Chondrocyte (in vitro differentiated cells): ENCODE measurements around the gene FBXO7. TPM values are rescaled to one million over a fixed set of nuclear protein-coding genes. Genes with fewer than 3 reads are reported as not detected.

Experiments used
- DNase-seq: peaks from one replicate; pipeline ENCODE4 v3.0.0; 2021; ENCODE audit warnings: mixed read lengths, low spot score
- H3K27ac Mint-ChIP-seq: one replicate; pipeline ENCODE4 v1.8.0; 2021; ENCODE audit warnings: mild to moderate bottlenecking, moderate library complexity, mixed read lengths; ENCODE audit not compliant: unreplicated experiment
- H3K27me3 Mint-ChIP-seq: 2 replicates; pipeline ENCODE4 v1.8.0; 2021; ENCODE audit warnings: low read depth, mixed read lengths
- H3K36me3 Mint-ChIP-seq: 2 replicates; pipeline ENCODE4 v1.8.0; 2021; ENCODE audit warnings: low read depth, mixed read lengths
- H3K4me1 Mint-ChIP-seq: 2 replicates; pipeline ENCODE4 v1.8.0; 2021; ENCODE audit warnings: low read depth, mild to moderate bottlenecking, mixed read lengths
- H3K4me3 Mint-ChIP-seq: one replicate; pipeline ENCODE4 v1.8.0; 2021; ENCODE audit warnings: mild to moderate bottlenecking, moderate library complexity, mixed read lengths; ENCODE audit not compliant: unreplicated experiment
- H3K9me3 Mint-ChIP-seq: 2 replicates; pipeline ENCODE4 v1.8.0; 2021; ENCODE audit warnings: low read depth, mixed read lengths
- total RNA-seq: library from RNA; stranded (reverse); gene quantifications from 3 replicates; pipeline ENCODE4 v1.2.1, GENCODE V29; 2021
- TF ChIP-seq, protein P1 (sequence below): fragments of 200-600 bp; sonication (generic); IDR thresholded peaks from 2 replicates; pipeline ENCODE4 v1.5.0; 2021; ENCODE audit warnings: antibody characterized with exemption, mild to moderate bottlenecking, moderate library complexity

FBXO7 gene
- total RNA-seq, 1 donor from 2014 or later = 76.6 TPM

DNA sequence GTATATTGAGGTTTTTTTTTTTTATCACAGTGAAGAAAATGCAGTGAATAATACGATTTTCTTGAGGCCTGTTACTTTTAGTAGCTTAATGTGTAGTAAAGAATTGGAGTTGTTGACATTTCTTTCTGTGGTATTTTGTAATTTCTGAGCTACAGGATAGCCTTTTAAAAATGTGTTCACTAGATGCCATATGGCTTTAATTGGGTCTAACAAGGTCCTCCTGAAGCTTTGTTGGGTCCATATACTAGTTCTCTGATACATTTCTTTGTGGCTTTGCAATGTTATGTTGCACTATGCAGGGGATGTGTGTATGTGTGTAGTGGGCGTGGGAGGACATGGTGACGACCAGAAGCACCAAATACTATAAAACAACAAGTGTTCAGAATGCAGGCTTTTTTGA, 25.1 kb downstream of the FBXO7 start:
- TF ChIP-seq, protein P1, sequence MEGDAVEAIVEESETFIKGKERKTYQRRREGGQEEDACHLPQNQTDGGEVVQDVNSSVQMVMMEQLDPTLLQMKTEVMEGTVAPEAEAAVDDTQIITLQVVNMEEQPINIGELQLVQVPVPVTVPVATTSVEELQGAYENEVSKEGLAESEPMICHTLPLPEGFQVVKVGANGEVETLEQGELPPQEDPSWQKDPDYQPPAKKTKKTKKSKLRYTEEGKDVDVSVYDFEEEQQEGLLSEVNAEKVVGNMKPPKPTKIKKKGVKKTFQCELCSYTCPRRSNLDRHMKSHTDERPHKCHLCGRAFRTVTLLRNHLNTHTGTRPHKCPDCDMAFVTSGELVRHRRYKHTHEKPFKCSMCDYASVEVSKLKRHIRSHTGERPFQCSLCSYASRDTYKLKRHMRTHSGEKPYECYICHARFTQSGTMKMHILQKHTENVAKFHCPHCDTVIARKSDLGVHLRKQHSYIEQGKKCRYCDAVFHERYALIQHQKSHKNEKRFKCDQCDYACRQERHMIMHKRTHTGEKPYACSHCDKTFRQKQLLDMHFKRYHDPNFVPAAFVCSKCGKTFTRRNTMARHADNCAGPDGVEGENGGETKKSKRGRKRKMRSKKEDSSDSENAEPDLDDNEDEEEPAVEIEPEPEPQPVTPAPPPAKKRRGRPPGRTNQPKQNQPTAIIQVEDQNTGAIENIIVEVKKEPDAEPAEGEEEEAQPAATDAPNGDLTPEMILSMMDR = no peak
- Mint-ChIP-seq H3K4me1 (no peaks in the 10 kb centered on the region), H3K4me3 (no peak overlapping the region), H3K27me3 (no peaks in the 10 kb centered on the region), H3K9me3 (no peaks in the 10 kb centered on the region), H3K36me3 (peaks cover 36% of the 10 kb centered on the region), H3K27ac (no peak overlapping the region)
- DNase-seq = no peak

DNA sequence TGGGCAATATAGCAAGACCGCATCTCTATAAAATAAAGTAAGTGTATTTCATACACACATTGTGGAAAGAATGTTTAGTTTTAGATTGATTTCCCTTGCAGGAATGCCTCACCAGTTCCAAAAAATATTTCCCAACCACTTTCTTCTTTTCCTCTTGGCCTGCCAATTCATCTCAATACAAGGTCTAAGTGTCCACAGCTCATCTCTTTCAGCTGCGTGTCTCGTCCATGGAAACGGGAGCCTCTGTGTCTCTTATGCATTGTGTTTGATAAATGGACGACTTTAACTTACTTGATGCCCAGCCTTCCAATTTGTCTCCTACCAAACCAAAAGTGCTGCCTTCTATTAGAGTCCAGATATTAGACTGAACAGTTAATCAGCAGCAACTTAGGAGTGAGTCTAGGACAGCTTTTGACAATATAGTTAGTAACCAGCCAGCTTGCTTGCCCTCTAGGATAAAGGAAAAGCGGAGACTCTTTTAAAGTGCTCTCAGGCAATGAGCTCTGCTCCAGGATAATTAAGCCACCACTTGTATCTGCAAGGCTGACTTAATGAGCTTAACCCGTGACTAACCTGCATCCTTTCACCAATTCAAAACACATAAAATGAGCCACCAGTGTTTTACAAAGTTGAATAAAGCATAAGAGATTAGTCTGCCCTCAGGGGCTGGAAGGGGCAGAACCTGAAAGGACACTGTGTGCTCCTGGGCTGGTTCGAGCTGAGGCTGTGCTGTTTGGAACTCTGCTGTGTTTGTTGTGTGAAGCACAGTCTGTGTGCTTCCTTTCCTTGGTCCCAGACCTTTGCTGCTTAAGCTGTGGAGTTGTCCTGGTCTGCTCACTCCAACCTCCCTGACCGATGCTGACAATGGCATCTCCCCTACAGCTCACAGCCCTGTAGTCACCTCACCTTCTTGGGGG, 27.5 kb downstream of the FBXO7 start:
- Mint-ChIP-seq H3K9me3 (no peaks in the 10 kb centered on the region), H3K27me3 (no peaks in the 10 kb centered on the region), H3K36me3 (peaks cover 23% of the 10 kb centered on the region), H3K4me3 (no peak overlapping the region), H3K4me1 (no peaks in the 10 kb centered on the region), H3K27ac (peak overlapping the region; percentile 28)
- TF ChIP-seq, protein P1 = no peak
- no peak for DNase-seq

DNA sequence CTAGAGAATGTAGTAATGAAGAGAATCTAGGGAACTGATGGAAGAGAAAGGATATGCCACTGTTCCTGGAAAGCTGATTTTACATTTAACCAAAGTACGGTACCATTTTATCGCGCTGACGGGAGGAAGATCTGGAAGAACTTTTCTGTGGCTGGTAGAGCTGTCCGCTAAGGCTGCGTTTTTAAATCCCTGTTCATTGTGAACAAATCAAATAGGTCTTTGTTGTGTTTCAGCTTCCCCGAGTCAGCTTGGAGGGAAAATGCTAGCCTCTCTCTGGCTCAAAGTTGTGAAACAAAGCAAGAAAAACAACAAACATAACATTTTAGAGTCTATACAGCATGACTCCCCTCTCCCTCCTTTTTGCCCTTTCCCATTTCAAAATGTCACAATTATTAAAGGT, 34.4 kb downstream of the FBXO7 start:
- Mint-ChIP-seq H3K9me3 (no peaks in the 10 kb centered on the region), H3K4me3 (no peak overlapping the region), H3K4me1 (no peaks in the 10 kb centered on the region), H3K27ac (no peak overlapping the region), H3K27me3 (no peaks in the 10 kb centered on the region), H3K36me3 (peaks cover 10% of the 10 kb centered on the region)
- DNase-seq = no peak
- TF ChIP-seq, protein P1 = no peak

DNA sequence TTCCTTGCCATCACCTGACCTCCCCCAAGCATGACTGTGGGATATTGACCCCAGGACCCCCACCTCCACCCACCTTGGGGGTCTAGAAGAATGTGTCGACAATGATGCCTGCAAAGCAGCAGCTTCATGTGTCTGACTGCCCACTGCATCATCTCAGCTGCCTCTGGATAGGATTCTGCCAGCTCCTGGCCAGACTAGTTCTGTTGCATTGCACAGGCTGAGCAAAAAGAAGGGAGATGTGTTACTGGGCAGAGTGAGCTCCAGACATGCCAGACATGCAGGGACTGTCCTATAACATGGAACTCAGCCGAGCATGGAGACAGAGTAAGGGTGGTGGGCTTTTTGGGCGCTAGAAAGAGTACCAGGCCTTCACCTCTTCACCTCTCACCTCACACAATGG, 36.7 kb downstream of the FBXO7 start:
- H3K4me3 Mint-ChIP-seq = no peak overlapping the region

DNA sequence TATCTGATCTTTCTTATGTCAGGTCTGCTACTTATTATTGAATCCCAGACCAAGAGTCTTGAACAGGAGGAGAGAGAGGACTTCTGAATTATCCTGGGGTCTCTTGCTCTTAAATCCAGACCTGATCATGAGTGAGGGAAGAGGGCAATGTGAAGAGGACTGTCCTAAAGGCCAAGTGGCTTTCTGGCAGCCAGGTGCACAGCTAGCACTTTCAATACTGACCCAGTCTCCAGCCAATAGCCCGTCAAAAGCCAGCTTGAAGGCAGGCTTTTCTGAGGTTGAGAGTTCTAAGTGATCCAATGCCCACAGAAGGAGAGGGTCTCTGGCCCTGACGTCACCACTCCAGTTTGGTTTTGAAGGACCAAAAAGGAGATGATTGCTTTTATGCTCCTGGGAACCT, 37.2 kb downstream of the FBXO7 start:
- TF ChIP-seq, protein P1 = no peak
- H3K36me3 Mint-ChIP-seq = peaks cover 9% of the 10 kb centered on the region
- H3K9me3 Mint-ChIP-seq = peaks cover 4% of the 10 kb centered on the region
- no peak overlapping the region for H3K4me3 Mint-ChIP-seq
- H3K27ac Mint-ChIP-seq = no peak overlapping the region
- DNase-seq = no peak
- no peaks in the 10 kb centered on the region for H3K4me1 Mint-ChIP-seq
- H3K27me3 Mint-ChIP-seq = no peaks in the 10 kb centered on the region

More for the DNA sequence above, 36.7 kb downstream of the FBXO7 start:
- peaks cover 4% of the 10 kb centered on the region for H3K9me3 Mint-ChIP-seq
- H3K4me1 Mint-ChIP-seq = no peaks in the 10 kb centered on the region
- H3K27me3 Mint-ChIP-seq = no peaks in the 10 kb centered on the region
- H3K27ac Mint-ChIP-seq = no peak overlapping the region
- TF ChIP-seq, protein P1 = no peak
- peaks cover 7% of the 10 kb centered on the region for H3K36me3 Mint-ChIP-seq
- DNase-seq = no peak
